NCI-H526 treated with DMSO at 0.1 percent for 48 hours (cell line): ENCODE data around the gene CA5A.
"Not testable (repeated sequence)": the region's sequence is repeated elsewhere in the genome, so short reads cannot be mapped to it uniquely, and the experiment has no call there.

Experiments
- DNase-seq: peaks from one replicate; lab custom pipeline; 2025; lab: John Stamatoyannopoulos, UW

Gene CA5A

GRCh38 chr16:87924041-87924810, 12.1 kb downstream of the CA5A start:
- no peak for DNase-seq

- no peak for DNase-seq
These were observed 14.0 kb downstream of the CA5A start for GRCh38 chr16:87922250-87922871.

GRCh38 chr16:87921236-87921773, 15.0 kb downstream of the CA5A start:
- DNase-seq, result no peak

- no peak for DNase-seq
These were observed 16.7 kb downstream of the CA5A start for GRCh38 chr16:87919681-87919994.

- no peak for DNase-seq
These were observed 17.3 kb downstream of the CA5A start for GRCh38 chr16:87918866-87919680.

GRCh38 chr16:87918338-87918737, 18.0 kb downstream of the CA5A start:
- DNase-seq, result no peak

- DNase-seq, result no peak
These were observed 18.8 kb downstream of the CA5A start for GRCh38 chr16:87917503-87917902.

- no peak for DNase-seq
These were observed 21.5 kb downstream of the CA5A start for GRCh38 chr16:87914812-87915211.

- not testable (repeated sequence) for DNase-seq
These were observed 22.2 kb downstream of the CA5A start for GRCh38 chr16:87914021-87914725.

GRCh38 chr16:87912691-87913090, 23.6 kb downstream of the CA5A start:
- DNase-seq, result not testable (repeated sequence)

GRCh38 chr16:87911106-87911763, 25.1 kb downstream of the CA5A start:
- DNase-seq, result not testable (repeated sequence)

- peak; percentile 51 for DNase-seq
These were observed 27.0 kb downstream of the CA5A start for GRCh38 chr16:87909203-87909935.

- not testable (repeated sequence) for DNase-seq
These were observed 28.2 kb downstream of the CA5A start for GRCh38 chr16:87908101-87908500.

- not testable (repeated sequence) for DNase-seq
These were observed 30.8 kb downstream of the CA5A start for GRCh38 chr16:87905521-87905920.

- not testable (repeated sequence) for DNase-seq
These were observed 31.4 kb downstream of the CA5A start for GRCh38 chr16:87904963-87905362.

- DNase-seq, result not testable (repeated sequence)
These were observed 35.8 kb downstream of the CA5A start for GRCh38 chr16:87900489-87900888.

GRCh38 chr16:87897521-87898505, 38.5 kb downstream of the CA5A start:
- no peak for DNase-seq

- DNase-seq, result not testable (repeated sequence)
These were observed 39.3 kb downstream of the CA5A start for GRCh38 chr16:87896924-87897520.
